Natural killer cell (primary cell): ENCODE data around the gene USP14. TPM values are rescaled to one million over a fixed set of nuclear protein-coding genes. Genes with fewer than 3 reads are reported as not detected.
A peak's percentile ranks its signal among the peaks of the same experiment; 100 is the strongest.

Source experiments
- ATAC-seq, 3 donors: fragments of 150-1000 bp in 2 of 3; fragments of 200-7000 bp in 1 of 3; cut with Tn5 transposase; 1 replicate in 1 of 3; 2 replicates in 2 of 3; pipeline ENCODE4 v1.10.0; 2021; ENCODE audit warnings: mild to moderate bottlenecking in 2 of 3, moderate library complexity in 2 of 3
- DNase-seq, 2 donors: peaks; one replicate each; pipeline versions ENCODE4 v3.0.0 to v3.0.0-alpha.2; 2013 to 2021; ENCODE audit warnings: mixed read lengths in 1 of 2
- H3K27ac ChIP-seq: one replicate; pipeline ENCODE4 v1.5.1; 2013; ENCODE audit warnings: mild to moderate bottlenecking, low read length
- H3K27me3 ChIP-seq: one replicate; pipeline ENCODE4 v1.6.1; 2013; ENCODE audit warnings: low read length; ENCODE audit not compliant: control insufficient read depth, insufficient read depth
- H3K36me3 ChIP-seq: one replicate; pipeline ENCODE4 v1.6.1; 2013; ENCODE audit warnings: low read length; ENCODE audit not compliant: control insufficient read depth, insufficient read depth
- H3K4me1 ChIP-seq: one replicate; pipeline ENCODE4 v1.6.1; 2013; ENCODE audit warnings: low read length; ENCODE audit not compliant: control insufficient read depth, insufficient read depth
- H3K4me3 ChIP-seq: one replicate; pipeline ENCODE4 v1.5.1; 2013; ENCODE audit warnings: low read length
- H3K9me3 ChIP-seq: one replicate; pipeline ENCODE4 v1.6.1; 2013; ENCODE audit warnings: low read length; ENCODE audit not compliant: control insufficient read depth, insufficient read depth
- H3K27ac Mint-ChIP-seq, 2 donors: one replicate each; pipeline ENCODE4 v1.8.0; 2022; ENCODE audit warnings: mild to moderate bottlenecking in 2 of 2, mixed read lengths in 2 of 2, moderate library complexity in 1 of 2
- H3K27me3 Mint-ChIP-seq, 2 donors: one replicate each; pipeline ENCODE4 v1.8.0; 2022; ENCODE audit warnings: low read depth in 2 of 2, mixed read lengths in 2 of 2
- H3K36me3 Mint-ChIP-seq: one replicate; pipeline ENCODE4 v1.8.0; 2022; ENCODE audit warnings: mixed read lengths
- H3K4me1 Mint-ChIP-seq, 2 donors: one replicate each; pipeline ENCODE4 v1.8.0; 2022; ENCODE audit warnings: mixed read lengths in 2 of 2
- H3K4me3 Mint-ChIP-seq: one replicate; pipeline ENCODE4 v1.8.0; 2022; ENCODE audit warnings: mild to moderate bottlenecking, moderate library complexity, mixed read lengths
- H3K9me3 Mint-ChIP-seq, 2 donors: one replicate each; pipeline ENCODE4 v1.8.0; 2022; ENCODE audit warnings: mixed read lengths in 2 of 2
- CTCF ChIP-seq: fragments of 200-600 bp; IDR thresholded peaks from one replicate; pipeline ENCODE4 v1.8.0; 2022; ENCODE audit warnings: antibody characterized with exemption
- WGBS: methylation state at CpG from one replicate; pipeline ENCODE4 v1.1.7; 2013; ENCODE audit warnings: missing lambda C conversion rate; ENCODE audit not compliant: insufficient coverage; 5-methylcytosine and 5-hydroxymethylcytosine counted together
- intact Hi-C: fragments of 100-400 bp; cut with micrococcal nuclease; formaldehyde crosslinking; loops from one replicate; pipeline ENCODE4 v1.14.2; 2022
- total RNA-seq, 4 donors: library from RNA; stranded (reverse); fragments of 120-200 nt in 1 of 4; gene quantifications; one replicate each; pipeline versions ENCODE4 v1.2.3 to v1.2.4, GENCODE V29; 2013 to 2022

The USP14 gene
- total RNA-seq, 3 donors from 2014 or later (not counting 1 experiment from before 2014, with no cell fraction given) = 48.4 to 56.8 (median 50.8) TPM

GRCh38 chr18:159037-159652, 788 bp downstream of the USP14 start:
- Histone ChIP-seq H3K4me3 (peak overlapping the region; percentile 67), H3K27me3 (no peaks in the 10 kb centered on the region), H3K36me3 (peaks cover 6% of the 10 kb centered on the region), H3K4me1 (peaks cover 13% of the 10 kb centered on the region), H3K27ac (peak overlapping the region; percentile 73), H3K9me3 (no peaks in the 10 kb centered on the region)
- WGBS = 3% methylated on average over 22 of the region's 23 CpGs
- Mint-ChIP-seq H3K4me3 (peak overlapping the region; percentile 91), H3K27me3 (no peaks in the 10 kb centered on the region), H3K4me1 (peaks cover 21 to 22% of the 10 kb centered on the region in 2 donors), H3K36me3 (no peaks in the 10 kb centered on the region), H3K27ac (peak overlapping the region; percentile 86 to 92), H3K9me3 (no peaks in the 10 kb centered on the region)
- no peak for TF ChIP-seq CTCF
- DNase-seq = no peak
- intact Hi-C loops = no loop called here
- no peak for ATAC-seq

DNA sequence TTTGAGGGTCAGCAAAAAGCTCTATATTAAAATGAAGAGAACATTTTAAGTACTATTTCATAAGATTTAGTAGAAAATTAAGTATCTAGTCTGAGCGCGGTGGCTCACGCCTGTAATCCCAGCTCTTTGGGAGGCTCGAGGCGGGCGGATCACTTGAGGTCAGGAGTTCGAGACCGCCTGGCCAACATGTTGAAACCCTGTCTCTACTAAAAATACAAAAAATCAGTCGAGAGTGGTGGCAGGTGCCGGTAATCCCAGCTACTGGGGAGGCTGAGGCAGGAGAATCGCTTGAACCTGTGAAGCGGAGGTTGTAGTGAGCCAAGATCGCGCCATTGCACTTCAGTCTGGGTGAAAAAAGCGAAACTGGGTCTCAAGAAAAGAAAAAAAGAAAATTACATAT, 1.6 kb downstream of the USP14 start:
- Histone ChIP-seq H3K4me3 (no peak overlapping the region), H3K27me3 (no peaks in the 10 kb centered on the region), H3K4me1 (peaks cover 13% of the 10 kb centered on the region), H3K36me3 (peaks cover 6% of the 10 kb centered on the region), H3K27ac (no peak overlapping the region), H3K9me3 (no peaks in the 10 kb centered on the region)
- WGBS = 95% methylated on average over 12 of the region's 15 CpGs
- no peaks in the 10 kb centered on the region for H3K36me3 Mint-ChIP-seq
- H3K9me3 Mint-ChIP-seq = no peaks in the 10 kb centered on the region
- TF ChIP-seq CTCF = no peak
- peak overlapping the region; percentile 86 to 92 for H3K27ac Mint-ChIP-seq
- ATAC-seq = no peak
- peaks cover 21 to 22% of the 10 kb centered on the region in 2 donors for H3K4me1 Mint-ChIP-seq
- DNase-seq = no peak
- H3K4me3 Mint-ChIP-seq = peak overlapping the region; percentile 91
- H3K27me3 Mint-ChIP-seq = no peaks in the 10 kb centered on the region
- intact Hi-C loops = no loop called here

GRCh38 chr18:160831-161570, 2.6 kb downstream of the USP14 start:
- DNase-seq (no peak), ATAC-seq (no peak)
- Histone ChIP-seq H3K9me3 (no peaks in the 10 kb centered on the region), H3K36me3 (peaks cover 14% of the 10 kb centered on the region), H3K27me3 (no peaks in the 10 kb centered on the region), H3K4me1 (peaks cover 13% of the 10 kb centered on the region), H3K27ac (no peak overlapping the region), H3K4me3 (no peak overlapping the region)
- Mint-ChIP-seq H3K27me3 (no peaks in the 10 kb centered on the region), H3K4me1 (peaks cover 21 to 22% of the 10 kb centered on the region in 2 donors), H3K9me3 (no peaks in the 10 kb centered on the region), H3K4me3 (peak overlapping the region; percentile 59), H3K36me3 (no peaks in the 10 kb centered on the region), H3K27ac (peak overlapping the region; percentile 37 to 45)
- 97% methylated on average over 11 of the region's 11 CpGs for WGBS
- intact Hi-C loops = no loop called here
- no peak for TF ChIP-seq CTCF
